ENCODE data around the gene WRAP73. TPM values are rescaled to one million over a fixed set of nuclear protein-coding genes. Genes with fewer than 3 reads are reported as not detected.
A peak's percentile ranks its signal among the peaks of the same experiment; 100 is the strongest.

The WRAP73 gene
- total RNA-seq, 1 donor from 2014 or later = 8.9 TPM

GRCh38 chr1:3651026-3651929 is 1.4 kb upstream of the WRAP73 start:
- DNase-seq (ENCODE audit: low spot score) (no peak), ATAC-seq (peak; percentile 6)

- no peak for DNase-seq (ENCODE audit: low spot score)
Observed at GRCh38 chr1:3650248-3651025, 534 bp upstream of the WRAP73 start.

GRCh38 chr1:3646596-3646995 is 3.3 kb downstream of the WRAP73 start:
- ATAC-seq (no peak), DNase-seq (ENCODE audit: low spot score) (no peak)

More at GRCh38 chr1:3650248-3651025, 534 bp upstream of the WRAP73 start:
- ATAC-seq = no peak

GRCh38 chr1:3645666-3646355 is 4.1 kb downstream of the WRAP73 start:
- no peak for DNase-seq (ENCODE audit: low spot score)
- no peak for ATAC-seq

- no peak for DNase-seq (ENCODE audit: low spot score)
- ATAC-seq = no peak
Observed at GRCh38 chr1:3645247-3645646, 4.7 kb downstream of the WRAP73 start.

GRCh38 chr1:3644273-3644672 is 5.6 kb downstream of the WRAP73 start:
- ATAC-seq (no peak), DNase-seq (ENCODE audit: low spot score) (no peak)

- DNase-seq (ENCODE audit: low spot score) = no peak
- ATAC-seq = no peak
Observed at GRCh38 chr1:3642919-3643675, 6.8 kb downstream of the WRAP73 start.

- ATAC-seq (no peak), DNase-seq (ENCODE audit: low spot score) (no peak)
Observed at GRCh38 chr1:3641816-3642215, 8.1 kb downstream of the WRAP73 start.

GRCh38 chr1:3641046-3641760 is 8.7 kb downstream of the WRAP73 start:
- DNase-seq (ENCODE audit: low spot score) (no peak), ATAC-seq (no peak)

- no peak for ATAC-seq
- DNase-seq (ENCODE audit: low spot score) = no peak
Observed at GRCh38 chr1:3640121-3640837, 9.6 kb downstream of the WRAP73 start.

GRCh38 chr1:3639397-3639911 is 10.4 kb downstream of the WRAP73 start:
- no peak for DNase-seq (ENCODE audit: low spot score)
- no peak for ATAC-seq

- DNase-seq (ENCODE audit: low spot score) = no peak
- ATAC-seq = no peak
Observed at GRCh38 chr1:3638676-3639075, 11.2 kb downstream of the WRAP73 start.

GRCh38 chr1:3638027-3638426 is 11.9 kb downstream of the WRAP73 start:
- ATAC-seq (no peak), DNase-seq (ENCODE audit: low spot score) (no peak)

GRCh38 chr1:3636531-3636930 is 13.4 kb downstream of the WRAP73 start:
- no peak for DNase-seq (ENCODE audit: low spot score)
- no peak for ATAC-seq

GRCh38 chr1:3636080-3636479 is 13.8 kb downstream of the WRAP73 start:
- DNase-seq (ENCODE audit: low spot score) (no peak), ATAC-seq (no peak)

- DNase-seq (ENCODE audit: low spot score) (no peak), ATAC-seq (no peak)
Observed at GRCh38 chr1:3634059-3634800, 15.7 kb downstream of the WRAP73 start.

- no peak for DNase-seq (ENCODE audit: low spot score)
- no peak for ATAC-seq
Observed at GRCh38 chr1:3633344-3634058, 16.4 kb downstream of the WRAP73 start.

All from left lobe of liver (tissue), 2 donors.